HG02852 (cell line): ENCODE results near the gene DPP6.
"Not testable (repeated sequence)": the region's sequence is repeated elsewhere in the genome, so short reads cannot be mapped to it uniquely, and the experiment has no call there.

Experiments
- ATAC-seq: cut with Tn5 transposase; IDR thresholded peaks from one replicate; pipeline ENCODE4 v1.9.1; 2021; ENCODE audit warnings: mild to moderate bottlenecking, moderate library complexity; ENCODE audit not compliant: unreplicated experiment

The DPP6 gene

GRCh38 chr7:154146707-154147038 is 94.5 kb downstream of the DPP6 start:
- not testable (repeated sequence) for ATAC-seq

- not testable (repeated sequence) for ATAC-seq
Observed at GRCh38 chr7:154148791-154149516, 96.8 kb downstream of the DPP6 start.

- ATAC-seq = not testable (repeated sequence)
Observed at GRCh38 chr7:154150656-154151055, 98.5 kb downstream of the DPP6 start.

GRCh38 chr7:154151306-154151705 is 99.1 kb downstream of the DPP6 start:
- ATAC-seq = not testable (repeated sequence)

- ATAC-seq = not testable (repeated sequence)
Observed at GRCh38 chr7:154155928-154156327, 103.7 kb downstream of the DPP6 start.

GRCh38 chr7:154162921-154163320 is 110.7 kb downstream of the DPP6 start:
- not testable (repeated sequence) for ATAC-seq

GRCh38 chr7:154163642-154164041 is 111.4 kb downstream of the DPP6 start:
- ATAC-seq = not testable (repeated sequence)

- ATAC-seq = no peak
Observed at GRCh38 chr7:154167051-154167450, 114.9 kb downstream of the DPP6 start.

GRCh38 chr7:154167807-154168206 is 115.6 kb downstream of the DPP6 start:
- ATAC-seq = no peak

GRCh38 chr7:154171422-154171821 is 119.2 kb downstream of the DPP6 start:
- ATAC-seq = no peak

GRCh38 chr7:154172236-154172635 is 120.0 kb downstream of the DPP6 start:
- no peak for ATAC-seq

GRCh38 chr7:154177584-154177983 is 125.4 kb downstream of the DPP6 start:
- no peak for ATAC-seq

GRCh38 chr7:154178895-154179294 is 126.7 kb downstream of the DPP6 start:
- ATAC-seq = no peak

- ATAC-seq = no peak
Observed at GRCh38 chr7:154183482-154183881, 131.3 kb downstream of the DPP6 start.

GRCh38 chr7:154183946-154184345 is 131.7 kb downstream of the DPP6 start:
- no peak for ATAC-seq

GRCh38 chr7:154186811-154187210 is 134.6 kb downstream of the DPP6 start:
- ATAC-seq = no peak

GRCh38 chr7:154188330-154188729 is 136.1 kb downstream of the DPP6 start:
- ATAC-seq = no peak

- no peak for ATAC-seq
Observed at GRCh38 chr7:154195266-154195665, 143.1 kb downstream of the DPP6 start.

GRCh38 chr7:154198481-154198880 is 146.3 kb downstream of the DPP6 start:
- ATAC-seq = no peak

- no peak for ATAC-seq
Observed at GRCh38 chr7:154200241-154200640, 148.0 kb downstream of the DPP6 start.

GRCh38 chr7:154202002-154202401 is 149.8 kb downstream of the DPP6 start:
- no peak for ATAC-seq

- no peak for ATAC-seq
Observed at GRCh38 chr7:154204046-154204445, 151.8 kb downstream of the DPP6 start.

GRCh38 chr7:154212861-154213260 is 160.7 kb downstream of the DPP6 start:
- no peak for ATAC-seq
